Stomach (tissue), 4 donors: ENCODE measurements around the gene DGAT2L6.

ENCODE experiments used
- CTCF ChIP-seq, 7 experiments: fragments of 450-650 bp in 4 of 7; fragments of 200-600 bp in 3 of 7; sonication (generic) in 3 of 7; IDR thresholded peaks; one replicate each; pipeline ENCODE4 v1.5.1; 2016 to 2019; ENCODE audit warnings: antibody characterized with exemption in 7 of 7, control low read depth in 2 of 7, mild to moderate bottlenecking in 1 of 7
- POLR2AphosphoS5 ChIP-seq, 3 donors: sonication (generic); formaldehyde crosslinking; IDR thresholded peaks; one replicate each; pipeline ENCODE4 v1.6.1; 2016; ENCODE audit warnings: antibody characterized with exemption in 3 of 3

DNA sequence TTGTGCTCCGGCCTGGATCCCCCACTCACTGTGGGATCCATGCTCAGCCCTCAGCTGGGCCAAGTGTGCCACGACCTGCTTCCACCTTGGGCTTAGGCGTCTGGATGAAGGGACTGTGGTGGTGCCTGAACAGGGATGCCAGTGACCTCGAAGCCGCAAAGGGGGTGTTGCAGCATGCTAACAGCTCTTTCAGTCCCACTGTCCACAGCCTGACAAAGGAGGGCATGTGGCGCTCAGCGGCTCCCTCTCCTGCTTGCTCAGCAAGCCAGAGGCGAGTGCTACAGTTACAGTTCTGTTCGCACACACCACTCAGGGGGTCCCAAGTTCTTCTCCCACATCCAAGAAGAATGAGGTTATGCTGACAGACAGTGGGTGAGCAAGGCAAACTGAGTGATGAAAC, 49.2 kb upstream of the DGAT2L6 start:
- TF ChIP-seq CTCF (IDR thresholded peaks at IDR 0.05), result no peak
- TF ChIP-seq POLR2AphosphoS5 (IDR thresholded peaks at IDR 0.05), result no peak
